Adrenal gland (tissue), 5 donors: ENCODE measurements around the gene CCSER1.

Source experiments
- CTCF ChIP-seq, 6 experiments: fragments of 450-650 bp in 4 of 6; fragments of 200-600 bp in 2 of 6; sonication (generic) in 1 of 6; IDR thresholded peaks; 1 replicate in 5 of 6; 2 replicates in 1 of 6; pipeline versions ENCODE4 v1.5.1 to v1.8.0; 2016 to 2021; ENCODE audit warnings: antibody characterized with exemption in 6 of 6, mild to moderate bottlenecking in 2 of 6, moderate library complexity in 1 of 6
- POLR2A ChIP-seq, 2 donors: fragments of 450-650 bp; IDR thresholded peaks; one replicate each; pipeline ENCODE4 v1.6.1; 2017; ENCODE audit warnings: antibody characterized with exemption in 2 of 2, mild to moderate bottlenecking in 2 of 2, moderate library complexity in 1 of 2
- donor health status: DM: no; HTN: no; CAD: no.

GRCh38 chr4:91592125-91592524 is 1464.9 kb downstream of the CCSER1 start:
- TF ChIP-seq CTCF (IDR thresholded peaks at IDR 0.05) = no peak
- no peak for TF ChIP-seq POLR2A (IDR thresholded peaks at IDR 0.05)
